NK-92 (cell line): ENCODE data around the gene JSRP1.

ENCODE experiments used
- DNase-seq: peaks from one replicate; lab custom pipeline; 2025; ENCODE audit not compliant: unreplicated experiment; lab: John Stamatoyannopoulos, UW

JSRP1 gene

GRCh38 chr19:2255982-2256685, at the start of gene JSRP1:
Gene JSRP1 (minus strand): TSS chr19:2256417. CDS start chr19:2255314, 1,103 bp downstream.
- no peak for DNase-seq

- no peak for DNase-seq
These were observed 49.4 kb upstream of the JSRP1 start for GRCh38 chr19:2305452-2306280.

- no peak for DNase-seq
These were observed 47.1 kb upstream of the JSRP1 start for GRCh38 chr19:2303211-2303798.

GRCh38 chr19:2302319-2303210, 46.3 kb upstream of the JSRP1 start:
- no peak for DNase-seq

- DNase-seq = no peak
These were observed 44.3 kb upstream of the JSRP1 start for GRCh38 chr19:2300533-2300932.

- DNase-seq = no peak
These were observed 39.9 kb upstream of the JSRP1 start for GRCh38 chr19:2296141-2296540.

GRCh38 chr19:2294687-2295335, 38.6 kb upstream of the JSRP1 start:
- no peak for DNase-seq

- no peak for DNase-seq
These were observed 35.1 kb upstream of the JSRP1 start for GRCh38 chr19:2291185-2291751.

- no peak for DNase-seq
These were observed 34.4 kb upstream of the JSRP1 start for GRCh38 chr19:2290441-2291184.

- no peak for DNase-seq
These were observed 33.7 kb upstream of the JSRP1 start for GRCh38 chr19:2289714-2290435.

- DNase-seq = no peak
These were observed 32.8 kb upstream of the JSRP1 start for GRCh38 chr19:2288818-2289713.

- no peak for DNase-seq
These were observed 32.2 kb upstream of the JSRP1 start for GRCh38 chr19:2288338-2288817.

GRCh38 chr19:2287585-2288337, 31.5 kb upstream of the JSRP1 start:
- DNase-seq = no peak

- DNase-seq = no peak
These were observed 30.4 kb upstream of the JSRP1 start for GRCh38 chr19:2286402-2287140.

GRCh38 chr19:2283835-2284507, 27.8 kb upstream of the JSRP1 start:
- no peak for DNase-seq

- no peak for DNase-seq
These were observed 26.6 kb upstream of the JSRP1 start for GRCh38 chr19:2282862-2283237.
